Liver (tissue), 3 donors: ENCODE data around the gene ETS2.

Experiments
- CTCF ChIP-seq: fragments of 150-350 bp; IDR thresholded peaks from 2 replicates; pipeline ENCODE4 v1.5.1; 2017; ENCODE audit warnings: improper control_type of control experiment, low read depth, low read length; ENCODE audit not compliant: missing input control
- REST ChIP-seq: IDR thresholded peaks from 2 replicates; pipeline ENCODE4 v1.6.1; 2016; ENCODE audit warnings: antibody characterized with exemption, mild to moderate bottlenecking
- TAF1 ChIP-seq: conservative IDR thresholded peaks from 2 replicates; pipeline ENCODE4 v1.6.1; 2016; ENCODE audit warnings: antibody characterized with exemption, mild to moderate bottlenecking
- donor health status: healthy.
- donor health status: healthy.

GRCh38 chr21:38823737-38824123, 18.0 kb downstream of the ETS2 start:
- no peak for TF ChIP-seq CTCF
- no peak for TF ChIP-seq TAF1
- TF ChIP-seq REST, result no peak
